Endothelial cell (in vitro differentiated cells): ENCODE measurements around the gene HMX2. TPM values are rescaled to one million over a fixed set of nuclear protein-coding genes. Genes with fewer than 3 reads are reported as not detected.

ENCODE experiments used
- DNase-seq: peaks from one replicate; pipeline ENCODE4 v3.0.0; 2021; ENCODE audit warnings: low spot score
- H3K27ac Mint-ChIP-seq: one replicate; pipeline ENCODE4 v1.8.0; 2021; ENCODE audit warnings: mixed read lengths, inconsistent platforms; ENCODE audit not compliant: unreplicated experiment
- H3K27me3 Mint-ChIP-seq: one replicate; pipeline ENCODE4 v1.8.0; 2021; ENCODE audit warnings: mild to moderate bottlenecking, moderate library complexity, mixed read lengths, inconsistent platforms; ENCODE audit not compliant: unreplicated experiment
- H3K36me3 Mint-ChIP-seq: one replicate; pipeline ENCODE4 v1.8.0; 2021; ENCODE audit warnings: mild to moderate bottlenecking, low read depth, mixed read lengths, inconsistent platforms; ENCODE audit not compliant: unreplicated experiment
- H3K4me1 Mint-ChIP-seq: one replicate; pipeline ENCODE4 v1.8.0; 2021; ENCODE audit warnings: mild to moderate bottlenecking, mixed read lengths, inconsistent platforms; ENCODE audit not compliant: unreplicated experiment
- H3K4me3 Mint-ChIP-seq: one replicate; pipeline ENCODE4 v1.8.0; 2021; ENCODE audit warnings: mild to moderate bottlenecking, mixed read lengths, inconsistent platforms; ENCODE audit not compliant: unreplicated experiment
- H3K9me3 Mint-ChIP-seq: one replicate; pipeline ENCODE4 v1.8.0; 2021; ENCODE audit warnings: mixed read lengths, inconsistent platforms; ENCODE audit not compliant: unreplicated experiment
- total RNA-seq: library from RNA; stranded (reverse); fragmentation: NEBNext Ultra II Directional; extraction: Animal tissue kit (Norgen Biotek cat#: 25700); gene quantifications from one replicate; pipeline ENCODE4 v1.2.1, GENCODE V29; 2021; ENCODE audit not compliant: unreplicated experiment
- TF ChIP-seq, protein P1 (sequence below): fragments of 200-600 bp; sonication (generic); IDR thresholded peaks from one replicate; pipeline ENCODE4 v1.5.0; 2021; ENCODE audit warnings: antibody characterized with exemption; ENCODE audit not compliant: unreplicated experiment

HMX2 gene
- total RNA-seq, 1 donor from 2014 or later: not detected

DNA sequence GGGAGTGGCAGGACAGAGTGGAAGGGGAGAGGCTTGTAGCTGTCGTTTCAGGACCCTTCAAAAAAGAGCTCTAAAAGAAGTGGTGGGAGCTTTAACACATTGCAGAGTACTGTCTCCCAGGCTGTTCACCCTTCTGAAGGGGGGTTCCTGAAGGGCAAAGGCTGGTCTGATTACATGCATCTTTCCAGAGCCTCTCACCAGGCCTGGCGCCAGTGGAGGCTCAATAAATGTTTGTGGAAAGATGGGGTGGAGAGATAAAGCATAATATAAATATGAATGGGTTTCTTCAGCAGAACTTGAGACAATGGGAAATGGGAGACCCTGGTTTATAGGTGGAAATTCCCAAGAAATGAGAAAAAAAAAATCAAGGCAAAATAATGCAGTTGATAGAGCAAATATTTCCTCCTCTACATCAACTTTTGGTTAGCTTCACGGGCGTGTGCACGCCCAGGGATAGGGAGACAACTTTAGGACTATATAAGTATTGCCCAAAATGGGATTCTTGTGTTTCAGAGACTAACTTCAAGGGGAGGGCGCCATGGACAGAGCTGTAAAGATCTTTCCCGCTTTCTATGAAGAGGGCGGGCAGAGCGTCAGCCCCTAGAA lies 5.7 kb downstream of the HMX2 start:
- peaks cover 34% of the 10 kb centered on the region for H3K4me1 Mint-ChIP-seq
- H3K36me3 Mint-ChIP-seq: peaks cover 9% of the 10 kb centered on the region
- DNase-seq: no peak
- H3K4me3 Mint-ChIP-seq: peak overlapping the region; percentile 99
- no peaks in the 10 kb centered on the region for H3K9me3 Mint-ChIP-seq
- TF ChIP-seq, protein P1, sequence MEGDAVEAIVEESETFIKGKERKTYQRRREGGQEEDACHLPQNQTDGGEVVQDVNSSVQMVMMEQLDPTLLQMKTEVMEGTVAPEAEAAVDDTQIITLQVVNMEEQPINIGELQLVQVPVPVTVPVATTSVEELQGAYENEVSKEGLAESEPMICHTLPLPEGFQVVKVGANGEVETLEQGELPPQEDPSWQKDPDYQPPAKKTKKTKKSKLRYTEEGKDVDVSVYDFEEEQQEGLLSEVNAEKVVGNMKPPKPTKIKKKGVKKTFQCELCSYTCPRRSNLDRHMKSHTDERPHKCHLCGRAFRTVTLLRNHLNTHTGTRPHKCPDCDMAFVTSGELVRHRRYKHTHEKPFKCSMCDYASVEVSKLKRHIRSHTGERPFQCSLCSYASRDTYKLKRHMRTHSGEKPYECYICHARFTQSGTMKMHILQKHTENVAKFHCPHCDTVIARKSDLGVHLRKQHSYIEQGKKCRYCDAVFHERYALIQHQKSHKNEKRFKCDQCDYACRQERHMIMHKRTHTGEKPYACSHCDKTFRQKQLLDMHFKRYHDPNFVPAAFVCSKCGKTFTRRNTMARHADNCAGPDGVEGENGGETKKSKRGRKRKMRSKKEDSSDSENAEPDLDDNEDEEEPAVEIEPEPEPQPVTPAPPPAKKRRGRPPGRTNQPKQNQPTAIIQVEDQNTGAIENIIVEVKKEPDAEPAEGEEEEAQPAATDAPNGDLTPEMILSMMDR: no peak
- peak overlapping the region; percentile 96 for H3K27ac Mint-ChIP-seq
- peaks cover 11% of the 10 kb centered on the region for H3K27me3 Mint-ChIP-seq

DNA sequence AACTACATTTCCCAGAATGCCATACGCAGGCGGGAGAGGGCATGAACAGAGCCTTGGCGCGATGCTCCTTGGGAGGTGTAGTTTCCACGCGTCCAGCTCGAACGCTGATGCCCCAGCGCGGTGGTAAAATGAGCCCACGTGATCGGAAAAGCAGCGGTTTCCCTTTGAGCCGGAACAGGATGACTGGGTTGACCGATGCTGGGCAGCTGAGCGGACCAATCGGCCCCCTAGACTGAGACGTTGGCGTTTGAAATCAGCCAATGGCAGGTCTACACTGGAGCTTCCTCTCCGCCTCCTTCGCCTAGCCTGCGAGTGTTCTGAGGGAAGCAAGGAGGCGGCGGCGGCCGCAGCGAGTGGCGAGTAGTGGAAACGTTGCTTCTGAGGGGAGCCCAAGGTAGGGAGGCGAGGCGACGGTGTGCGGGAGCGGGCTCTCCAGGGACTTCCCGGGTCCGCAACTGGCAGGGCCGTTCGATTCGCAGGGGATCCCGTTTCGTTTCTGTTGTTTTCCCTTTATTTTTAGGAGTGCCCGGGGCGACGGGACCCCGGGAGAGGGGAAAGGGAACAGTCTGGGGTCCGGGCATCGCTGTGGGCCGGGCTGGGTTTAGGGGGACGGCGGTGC lies 6.3 kb downstream of the HMX2 start, which contains the start of gene BUB3:
Gene BUB3 (plus strand): TSS at position 311 of the 619 bp plus-strand sequence. CDS start 516 bp downstream, outside the sequence.
- Mint-ChIP-seq H3K36me3 (peaks cover 9% of the 10 kb centered on the region), H3K4me1 (peaks cover 29% of the 10 kb centered on the region), H3K4me3 (peak within 1 kb of the TSS; percentile 99), H3K27ac (peak within 1 kb of the TSS; percentile 96), H3K27me3 (peaks cover 6% of the 10 kb centered on the region), H3K9me3 (no peaks in the 10 kb centered on the region)
- peak; percentile 94 for DNase-seq
- TF ChIP-seq, protein P1: no peak

DNA sequence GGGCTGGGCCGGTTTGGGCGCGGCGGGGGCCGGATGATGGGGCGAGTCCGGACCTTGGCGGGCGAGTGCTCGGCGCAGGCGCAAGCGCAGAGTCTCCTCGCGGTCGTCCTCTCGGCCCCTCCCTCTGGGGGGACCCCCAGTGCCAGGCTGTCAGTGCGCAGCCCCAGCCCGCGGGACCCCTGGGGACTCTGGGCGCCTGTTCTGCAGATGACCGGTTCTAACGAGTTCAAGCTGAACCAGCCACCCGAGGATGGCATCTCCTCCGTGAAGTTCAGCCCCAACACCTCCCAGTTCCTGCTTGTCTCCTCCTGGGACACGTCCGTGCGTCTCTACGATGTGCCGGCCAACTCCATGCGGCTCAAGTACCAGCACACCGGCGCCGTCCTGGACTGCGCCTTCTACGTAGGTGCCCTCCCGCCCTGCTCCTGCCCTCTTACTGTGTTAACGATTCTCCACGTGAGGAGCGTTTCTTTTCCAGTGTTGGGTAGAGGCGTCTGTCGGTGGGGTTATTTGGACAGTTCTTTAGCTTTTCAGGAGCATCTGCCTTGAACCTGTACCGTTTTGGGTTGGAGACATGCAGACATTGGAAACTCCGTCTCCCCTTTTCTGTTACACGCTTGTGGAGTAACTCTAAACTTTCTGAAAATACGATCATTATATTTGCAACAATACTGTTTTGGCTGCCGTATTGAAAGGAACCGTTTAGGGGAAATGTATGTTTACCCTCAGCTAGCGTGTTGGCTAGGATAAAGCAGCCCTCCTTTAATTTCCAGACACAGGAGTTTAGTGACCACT lies 7.0 kb downstream of the HMX2 start:
- Mint-ChIP-seq H3K36me3 (peaks cover 9% of the 10 kb centered on the region), H3K4me1 (peaks cover 29% of the 10 kb centered on the region), H3K27ac (peak overlapping the region; percentile 72), H3K4me3 (peak overlapping the region; percentile 99), H3K9me3 (no peaks in the 10 kb centered on the region), H3K27me3 (peaks cover 6% of the 10 kb centered on the region)
- TF ChIP-seq, protein P1: no peak
- peak; percentile 51 for DNase-seq

DNA sequence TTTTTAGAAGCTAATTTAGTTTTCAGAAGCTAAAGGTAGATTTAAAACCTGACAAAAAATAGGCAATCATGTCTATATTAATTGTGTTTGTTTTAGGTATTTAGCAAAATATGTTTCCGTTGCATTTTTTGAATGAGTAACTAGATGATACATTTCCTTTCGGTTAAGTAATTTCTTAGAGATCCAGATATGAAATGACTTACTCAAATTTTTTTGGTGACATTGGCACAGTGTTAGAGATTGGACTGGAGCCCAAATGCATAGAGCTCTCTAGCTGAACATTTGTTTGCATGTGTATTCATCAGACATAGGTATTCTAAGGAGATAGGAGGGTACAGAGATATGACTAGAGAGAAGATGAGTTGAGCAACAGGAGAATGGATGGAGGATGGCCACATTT lies 8.1 kb downstream of the HMX2 start:
- TF ChIP-seq, protein P1: no peak
- Mint-ChIP-seq H3K9me3 (no peaks in the 10 kb centered on the region), H3K36me3 (peaks cover 9% of the 10 kb centered on the region), H3K27me3 (peaks cover 2% of the 10 kb centered on the region), H3K27ac (no peak overlapping the region), H3K4me1 (peaks cover 29% of the 10 kb centered on the region), H3K4me3 (no peak overlapping the region)
- DNase-seq: no peak
